ENCODE data around the gene CD300C.
"Not testable (repeated sequence)": the region's sequence is repeated elsewhere in the genome, so short reads cannot be mapped to it uniquely, and the experiment has no call there.

Gene CD300C

DNA sequence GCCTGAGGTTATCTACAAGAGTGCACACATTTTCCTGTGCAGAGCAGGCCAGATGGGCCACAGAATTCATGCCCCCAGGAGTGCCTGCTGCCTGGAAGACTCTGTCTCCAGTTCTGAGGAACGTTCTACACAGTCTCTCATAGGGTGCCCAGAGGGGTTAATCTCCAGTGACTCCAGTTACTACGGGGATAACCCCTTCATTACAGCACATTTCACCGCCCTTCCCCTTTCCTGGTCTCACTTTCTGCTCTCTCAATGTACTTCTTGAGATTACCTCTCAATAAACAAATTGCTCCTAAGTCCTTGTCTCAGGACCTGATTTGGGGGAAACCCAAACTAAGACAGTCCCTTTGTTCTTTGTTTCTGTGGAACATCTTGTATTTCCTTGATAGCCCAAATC is 15.7 kb upstream of the CD300C start:
- DNase-seq (ENCODE audit: low read depth in 2 of 2): no peak

DNA sequence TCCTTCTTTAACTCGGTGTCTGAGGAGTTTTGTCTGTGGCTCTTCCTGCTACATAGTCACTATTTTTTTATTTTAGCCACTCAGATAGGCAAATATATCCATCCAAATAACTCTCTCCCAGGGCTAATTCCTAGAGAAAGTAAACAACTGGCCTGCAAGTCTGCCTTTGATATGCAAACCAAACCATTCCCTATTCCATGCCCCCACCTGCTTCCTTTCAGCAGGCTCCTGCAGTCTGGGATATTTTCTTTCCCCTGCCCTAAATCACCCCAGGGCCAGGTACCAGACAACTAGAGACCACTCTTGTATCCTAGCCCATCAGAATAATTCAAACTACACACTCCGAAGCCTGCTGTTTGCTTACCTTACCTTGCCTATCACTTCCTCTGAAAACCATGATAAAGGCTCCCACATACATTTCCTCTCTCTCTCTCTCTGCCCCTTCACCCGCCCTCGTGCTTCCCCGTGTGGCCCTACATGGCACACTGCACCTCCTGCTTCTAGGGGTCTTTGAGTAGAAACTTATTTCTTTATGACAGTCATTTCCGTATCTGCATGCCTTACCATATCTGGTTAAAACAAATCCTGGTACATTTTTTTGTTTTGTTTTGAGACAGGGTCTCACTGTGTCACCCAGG is 13.1 kb upstream of the CD300C start:
- no peak for DNase-seq (ENCODE audit: low read depth in 2 of 2)

DNA sequence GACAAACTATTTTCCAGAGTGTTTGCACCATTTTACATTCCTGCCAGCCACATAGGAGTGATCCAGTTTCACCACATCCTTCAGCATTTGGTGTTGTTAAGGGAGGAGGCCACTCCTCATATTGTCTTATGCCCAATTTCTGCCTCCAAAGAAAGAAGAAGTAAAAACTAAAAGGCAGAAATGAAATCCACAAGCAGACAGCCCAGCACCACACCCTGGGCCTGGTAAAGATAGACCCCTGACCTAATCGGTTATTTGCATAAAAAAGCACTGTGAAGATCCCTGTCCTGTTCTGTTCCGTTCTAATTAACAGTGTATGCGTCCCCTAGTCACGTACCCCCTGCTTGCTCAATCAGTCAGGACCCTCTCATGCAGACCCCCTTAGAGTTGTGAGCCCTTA is 12.5 kb upstream of the CD300C start:
- DNase-seq (ENCODE audit: low read depth in 2 of 2): not testable (repeated sequence)

DNA sequence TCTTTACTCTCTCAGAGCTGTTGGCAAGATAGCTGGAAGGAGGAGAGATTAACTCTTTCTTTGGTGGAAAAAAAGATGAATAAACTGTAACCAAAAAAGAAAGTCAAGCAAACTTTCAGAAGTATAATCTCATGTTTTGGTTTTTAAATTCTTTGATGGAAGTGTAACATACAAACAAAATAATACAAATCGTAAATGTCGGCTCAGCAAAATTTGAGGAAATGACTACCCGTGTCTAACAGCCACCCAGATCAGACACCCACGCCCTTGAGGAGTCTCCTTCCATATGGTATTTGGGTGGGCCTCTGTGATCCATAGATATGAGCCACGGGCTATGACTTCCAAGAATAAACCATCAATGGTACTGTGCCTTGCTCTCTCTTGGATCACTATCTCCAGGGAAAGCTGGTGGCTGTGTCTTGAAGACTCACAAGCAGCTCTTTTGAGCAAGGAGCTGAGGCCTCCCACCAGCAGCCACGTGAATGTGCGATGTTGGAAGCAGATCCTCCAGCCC is 9.6 kb upstream of the CD300C start:
- no peak for DNase-seq (ENCODE audit: low read depth in 2 of 2)

DNA sequence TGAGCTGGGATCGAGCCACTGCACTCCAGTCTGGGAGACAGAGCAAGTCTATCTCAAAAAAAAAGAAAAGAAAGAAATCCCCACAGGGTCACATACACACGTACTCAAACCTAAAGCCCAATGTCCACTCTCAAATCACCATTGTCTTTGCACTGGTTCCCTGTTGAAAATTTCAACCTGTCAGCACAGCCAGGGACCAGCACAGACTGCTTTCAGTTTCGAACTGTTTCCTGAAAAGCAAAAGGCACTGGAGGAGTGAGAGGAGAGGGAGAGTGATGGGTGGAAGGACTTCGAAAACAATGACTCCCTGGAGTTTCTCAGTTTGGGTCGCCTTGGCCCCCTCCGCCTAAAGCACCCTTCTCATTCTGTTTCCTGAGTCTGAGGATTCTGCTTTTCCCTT is 9.0 kb upstream of the CD300C start:
- no peak for DNase-seq (ENCODE audit: low read depth in 2 of 2)

DNA sequence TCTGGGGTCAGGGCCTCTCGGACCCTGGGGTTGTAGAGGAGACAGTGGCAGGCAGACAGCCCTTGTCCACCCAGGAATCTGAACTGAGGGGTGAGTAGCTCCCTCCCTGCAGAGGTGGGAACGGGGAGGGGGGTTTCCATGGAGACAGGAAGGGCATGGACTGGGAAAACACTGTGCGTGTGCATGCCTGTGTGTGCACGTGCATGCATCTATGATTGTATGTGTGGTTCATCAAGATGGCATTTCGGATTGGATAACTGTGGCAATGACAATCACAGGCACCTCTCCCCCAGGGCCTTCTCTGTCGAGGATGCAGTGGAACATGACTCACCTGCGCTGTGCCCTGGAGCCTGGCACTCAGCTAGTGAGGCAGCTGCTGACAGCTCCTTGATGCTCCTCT is 6.1 kb upstream of the CD300C start:
- DNase-seq (ENCODE audit: low read depth in 2 of 2): no peak

DNA sequence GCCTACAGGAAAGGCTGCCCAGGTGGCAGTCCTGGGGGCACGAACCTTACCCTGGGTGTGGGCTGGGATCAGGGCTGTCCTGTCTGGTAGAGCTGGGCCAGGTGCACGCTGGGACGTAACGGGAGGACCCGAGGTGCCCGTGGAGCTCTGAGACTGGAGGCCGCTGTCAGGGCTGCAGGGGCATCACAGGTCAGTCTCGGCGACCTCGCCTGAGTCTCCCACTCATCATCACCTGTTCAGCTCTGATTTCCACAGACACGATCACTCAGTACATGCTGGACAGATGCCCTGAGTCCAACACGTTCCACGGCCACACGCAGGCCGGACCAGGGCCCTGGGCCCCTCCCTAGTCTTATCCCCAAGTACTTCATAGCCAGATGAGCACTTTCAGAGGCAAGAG is 4.7 kb upstream of the CD300C start:
- DNase-seq (ENCODE audit: low read depth in 2 of 2): no peak

DNA sequence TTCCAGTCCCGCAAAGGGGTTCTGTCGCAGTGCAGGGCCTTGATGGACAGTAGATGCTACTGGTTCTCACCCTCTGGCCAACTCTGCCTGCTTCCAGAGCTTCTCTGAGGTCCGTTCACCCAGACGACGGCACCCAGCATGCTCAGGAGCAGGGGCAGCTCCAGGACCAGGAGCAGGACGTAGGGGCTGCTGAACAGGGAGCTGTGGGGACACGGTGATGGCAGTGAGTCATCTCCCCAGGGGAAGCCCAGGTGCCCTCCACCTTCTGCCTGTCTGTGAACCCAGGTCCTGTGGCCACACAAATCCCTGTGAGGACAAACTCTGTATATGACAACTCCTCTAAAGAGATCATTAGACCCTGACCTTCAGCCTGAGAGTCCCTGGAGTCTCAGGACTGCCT is 3.4 kb upstream of the CD300C start:
- no peak for DNase-seq (ENCODE audit: low read depth in 2 of 2)

DNA sequence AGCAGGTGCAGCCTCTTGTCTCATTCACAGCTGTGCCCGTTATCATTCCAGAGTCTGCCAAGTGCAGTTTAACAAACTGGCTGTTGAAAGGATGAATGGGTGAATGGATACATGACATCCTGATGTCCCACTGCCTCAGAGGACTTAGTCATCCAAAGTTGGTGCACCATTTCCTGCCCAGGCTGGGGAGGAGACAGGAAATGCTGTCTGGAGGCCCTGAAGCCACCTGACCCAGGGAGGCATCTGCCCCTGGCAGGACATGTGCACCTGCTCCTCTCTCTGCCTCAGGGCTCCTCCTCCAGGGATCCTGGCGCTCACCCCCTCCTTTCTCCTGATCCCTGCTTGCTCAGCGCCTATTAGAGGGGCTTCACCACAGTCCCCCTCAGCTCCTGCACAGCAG is 1.8 kb upstream of the CD300C start:
- DNase-seq (ENCODE audit: low read depth in 2 of 2): no peak

DNA sequence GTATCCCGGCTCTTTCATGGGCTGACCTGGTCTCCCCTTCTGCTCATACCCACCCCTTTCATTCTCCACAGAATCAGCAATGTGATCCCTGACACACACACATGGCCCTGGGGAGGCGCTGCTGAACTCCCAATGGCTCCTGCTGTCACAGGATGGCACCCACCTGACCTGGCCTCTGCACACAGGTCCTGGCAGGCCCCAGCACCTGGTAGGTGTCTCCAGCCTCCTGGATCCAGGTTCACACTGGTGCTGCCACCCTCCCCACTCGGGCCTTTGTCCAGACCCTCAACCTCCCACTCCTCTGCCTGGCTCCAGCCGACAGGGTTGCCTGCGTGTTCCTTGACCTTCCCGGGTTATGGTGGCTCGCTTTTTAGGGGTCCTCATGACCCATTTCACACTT is 1.3 kb upstream of the CD300C start:
- DNase-seq (ENCODE audit: low read depth in 2 of 2): no peak

DNA sequence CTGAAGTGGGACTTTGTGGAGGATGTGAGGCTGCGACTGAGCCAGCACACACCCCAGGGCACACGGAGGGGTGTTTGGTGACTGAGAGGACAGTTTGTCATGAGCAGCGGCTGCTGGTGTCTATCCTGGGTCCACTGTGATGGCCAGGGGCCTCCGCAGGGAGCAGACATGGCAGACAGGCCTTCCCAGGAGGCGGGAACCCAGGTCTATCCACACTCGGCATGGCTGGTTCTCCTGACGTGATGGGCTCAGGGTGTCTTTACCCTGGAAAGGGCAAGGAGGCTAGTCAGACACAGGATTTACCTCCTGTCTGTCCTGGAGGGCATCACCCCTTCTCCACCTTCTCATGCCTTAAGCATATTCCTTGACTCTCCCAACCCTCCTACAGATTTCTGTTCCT is 671 bp upstream of the CD300C start:
- no peak for DNase-seq (ENCODE audit: low read depth in 2 of 2)

DNA sequence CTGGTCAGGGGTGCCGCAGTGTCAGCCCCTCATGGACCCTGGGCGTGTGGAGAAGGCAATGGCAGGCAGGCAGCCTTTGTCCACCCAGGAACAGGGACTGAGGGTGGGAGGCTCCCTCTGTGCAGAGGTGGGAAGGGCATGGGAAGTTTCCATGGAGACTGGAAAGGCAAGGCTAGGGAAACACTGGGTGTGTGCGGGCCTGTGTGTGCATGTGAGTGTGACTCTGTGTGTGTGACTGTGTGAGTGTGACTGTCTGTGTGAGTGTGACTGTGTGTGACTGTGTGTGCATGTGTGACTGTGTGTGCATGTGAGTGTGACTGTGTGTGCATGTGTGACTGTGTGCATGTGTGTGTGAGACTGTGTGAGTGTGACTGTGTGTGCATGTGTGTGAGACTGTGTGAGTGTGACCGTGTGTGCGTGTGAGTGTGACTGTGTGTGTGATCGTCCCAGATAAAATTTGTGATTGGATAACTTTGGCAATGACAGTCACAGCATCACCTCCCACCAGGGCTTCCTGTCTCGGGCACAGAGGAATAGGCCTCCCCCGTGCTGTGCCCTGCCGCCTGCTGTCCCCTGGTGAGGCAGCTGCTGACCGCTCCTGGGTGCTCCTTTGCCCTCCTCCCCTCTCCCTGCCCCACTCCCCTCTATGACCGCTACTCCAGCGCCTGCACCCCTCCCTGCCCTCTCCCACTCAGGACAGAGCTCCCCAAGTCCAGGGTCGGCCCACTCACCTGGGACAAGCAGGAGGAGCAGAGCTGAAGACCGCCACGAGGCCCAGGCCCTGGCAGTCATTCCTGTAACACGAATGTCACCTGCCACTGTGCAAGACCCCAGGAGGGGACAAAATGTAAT is 698 bp downstream of the CD300C start:
- DNase-seq (ENCODE audit: low read depth in 2 of 2): no peak

DNA sequence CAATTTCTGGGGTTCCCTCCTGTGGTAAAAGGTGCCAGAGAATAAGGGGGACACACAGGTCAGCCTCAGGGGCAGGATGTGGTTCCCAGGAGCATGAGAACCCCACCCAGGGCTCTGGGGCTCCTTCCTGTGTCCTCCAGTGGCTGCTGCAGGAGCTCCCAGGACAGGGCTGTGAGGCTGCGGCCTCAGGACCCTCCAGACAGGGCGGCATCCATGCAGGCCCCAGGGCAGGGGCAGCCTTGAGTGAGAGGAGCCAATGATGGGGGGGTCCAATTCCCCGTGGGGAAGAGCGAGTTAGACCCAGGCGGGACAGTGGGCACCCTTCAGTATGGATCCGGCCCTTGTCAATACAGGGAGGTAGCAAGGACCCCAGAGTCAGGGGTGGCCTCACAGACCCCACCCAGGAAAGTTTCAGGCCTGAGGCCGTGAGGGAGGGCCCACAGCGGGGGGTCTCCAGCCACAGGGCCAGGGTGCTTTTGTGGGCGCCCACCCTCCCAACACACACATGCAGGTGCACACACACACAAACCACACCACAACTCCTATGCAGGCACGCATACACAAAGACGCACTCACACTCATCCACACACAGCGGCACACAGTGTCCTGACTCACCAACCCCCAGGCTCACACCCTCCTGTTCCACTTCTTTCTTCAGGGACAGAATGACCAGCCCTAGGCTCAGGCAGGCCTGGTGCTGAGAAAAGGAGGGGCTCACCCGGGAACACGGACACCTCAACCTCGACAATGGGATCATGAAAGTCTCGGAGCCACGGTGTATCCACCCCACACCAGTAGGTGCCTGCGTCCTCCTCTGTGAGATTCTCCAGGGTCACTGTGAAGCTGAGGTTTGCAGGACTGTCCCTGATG is 1.8 kb downstream of the CD300C start:
- DNase-seq (ENCODE audit: low read depth in 2 of 2): no peak

DNA sequence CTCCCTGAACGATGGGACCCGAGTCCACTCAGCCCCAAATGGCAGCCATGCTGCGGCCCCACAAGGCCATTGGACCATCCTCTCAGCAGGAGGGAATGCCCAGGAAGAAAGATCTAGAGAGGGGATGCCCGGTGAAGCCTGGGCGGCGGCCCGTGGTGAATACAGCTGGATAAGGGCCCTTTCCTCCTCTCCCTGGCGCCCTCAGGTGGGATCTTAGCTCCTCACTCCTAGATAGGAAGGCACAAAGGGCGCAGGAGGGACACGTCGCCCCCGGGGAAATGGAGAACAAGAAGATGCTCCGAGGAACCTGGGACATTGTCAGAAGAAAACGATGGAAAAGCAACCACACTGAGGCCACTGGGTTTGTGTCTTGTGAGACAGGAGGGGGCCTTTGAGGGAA is 2.5 kb downstream of the CD300C start:
- DNase-seq (ENCODE audit: low read depth in 2 of 2): no peak

DNA sequence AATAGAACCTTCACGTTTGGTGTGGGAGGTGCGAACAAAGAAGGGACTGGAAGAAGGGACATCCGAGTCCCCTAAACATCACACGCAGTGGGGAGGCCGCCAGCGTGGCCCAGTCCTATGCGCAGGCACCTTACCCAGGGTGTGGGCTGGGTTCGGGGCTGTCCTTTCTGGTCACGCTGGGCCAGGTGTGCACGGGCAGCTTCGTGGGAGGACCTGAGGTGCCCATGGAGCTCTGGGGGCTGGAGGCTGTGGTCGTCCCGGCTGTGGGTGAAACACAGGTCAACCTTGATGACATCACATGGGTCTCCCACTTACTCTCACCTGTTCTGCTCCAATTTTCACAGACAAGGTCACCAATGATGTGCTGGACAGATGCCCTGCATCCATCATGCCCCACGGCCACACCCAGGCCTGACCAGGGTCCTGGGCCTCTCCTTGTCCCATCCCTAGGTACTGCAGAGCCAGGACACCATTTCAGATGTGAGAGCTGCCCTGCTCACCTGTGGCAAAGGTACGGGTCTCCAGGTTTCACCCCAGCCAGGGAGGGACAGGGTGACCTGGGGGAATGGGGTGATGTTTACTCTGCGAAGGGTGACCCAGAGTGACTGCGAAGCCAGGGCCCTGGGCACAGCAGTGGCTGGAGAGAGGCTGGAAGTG is 3.1 kb downstream of the CD300C start:
- DNase-seq (ENCODE audit: low read depth in 2 of 2): no peak

DNA sequence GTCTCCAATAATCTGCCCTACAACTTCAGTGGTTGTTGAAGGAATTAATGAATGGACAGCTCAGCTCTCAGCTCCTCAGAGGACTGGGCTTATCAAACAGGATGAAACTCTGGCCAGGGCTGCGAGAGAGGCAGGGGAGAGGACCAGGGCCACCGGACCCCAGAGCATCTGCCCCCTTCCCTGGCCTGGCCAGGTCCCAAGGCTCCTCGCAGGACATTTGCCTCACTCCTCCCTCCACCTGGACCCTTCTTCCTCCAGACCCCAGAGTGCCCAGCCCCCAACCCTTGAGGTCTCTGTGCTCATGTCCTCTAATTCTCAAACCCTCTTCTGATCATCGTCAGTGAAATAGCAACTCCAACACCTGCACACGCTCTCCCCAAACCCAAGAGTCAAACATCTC is 3.7 kb downstream of the CD300C start:
- no peak for DNase-seq (ENCODE audit: low read depth in 2 of 2)

DNA sequence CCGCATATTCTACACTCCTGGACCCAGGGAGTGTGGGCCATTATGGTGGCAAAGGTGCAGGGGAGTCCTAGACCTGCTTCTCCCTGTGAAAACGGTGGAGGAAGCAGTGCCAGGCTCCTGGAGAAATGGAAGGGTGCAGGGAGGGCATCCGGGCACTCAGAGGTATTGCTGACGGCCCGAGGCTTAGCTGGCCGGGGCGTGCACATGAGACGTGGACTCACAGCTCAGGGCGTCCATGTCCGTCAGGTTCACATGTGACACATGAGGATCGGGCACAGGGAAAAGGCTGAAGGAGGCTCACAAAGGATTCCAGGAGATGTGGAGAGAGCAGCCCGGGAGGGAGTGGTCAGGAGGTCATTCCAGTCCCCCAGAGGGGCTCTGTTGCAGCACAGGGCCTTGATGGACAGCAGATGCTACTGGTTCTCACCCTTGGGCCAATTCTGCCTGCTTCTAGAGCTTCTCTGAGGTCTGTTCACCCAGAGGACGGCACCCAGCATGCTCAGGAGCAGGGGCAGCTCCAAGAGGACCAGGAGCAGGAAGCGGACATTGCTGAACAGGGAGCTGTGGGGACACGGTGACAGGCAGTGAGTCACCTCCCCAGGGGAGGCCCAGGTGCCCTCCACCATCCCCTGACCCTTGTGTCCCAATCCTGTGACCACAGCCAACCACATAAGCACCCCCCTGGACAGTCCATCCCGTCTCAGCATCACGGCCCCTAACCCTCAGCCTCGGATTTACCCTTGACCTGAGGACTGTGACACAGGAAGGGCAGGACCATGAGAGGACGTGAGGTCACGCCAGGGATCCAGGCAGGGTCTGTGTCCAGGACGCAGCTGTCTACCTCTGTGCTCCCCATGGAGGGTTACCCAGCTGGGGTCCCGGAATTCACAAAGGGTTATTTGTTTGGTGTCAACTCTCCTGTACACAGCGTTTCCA is 4.5 kb downstream of the CD300C start:
- no peak for DNase-seq (ENCODE audit: low read depth in 2 of 2)

DNA sequence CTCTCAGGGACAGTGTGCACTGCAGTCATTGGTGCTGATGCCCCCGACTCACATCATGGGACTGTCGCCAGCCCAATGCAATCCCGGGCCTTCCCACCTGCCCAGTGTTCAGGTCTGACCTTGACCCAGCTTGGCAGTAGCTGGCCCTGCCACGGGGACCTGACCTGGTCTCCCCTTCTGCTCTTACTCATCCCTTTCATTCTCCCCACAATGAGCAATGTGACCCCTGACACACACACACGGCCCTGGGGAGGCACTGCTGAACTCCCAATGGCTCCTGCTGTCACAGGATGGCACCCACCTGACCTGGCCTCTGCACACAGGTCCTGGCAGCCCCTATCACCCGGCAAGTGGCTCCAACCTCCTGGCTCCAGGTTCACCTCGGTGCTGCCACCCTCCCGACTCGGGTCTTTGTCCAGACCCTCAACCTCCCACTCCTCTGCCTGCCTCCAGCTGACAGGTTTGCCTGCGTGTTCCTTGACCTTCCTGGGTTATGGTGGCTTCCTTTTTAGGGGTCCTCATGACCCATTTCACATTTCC is 6.6 kb downstream of the CD300C start:
- no peak for DNase-seq (ENCODE audit: low read depth in 2 of 2)

DNA sequence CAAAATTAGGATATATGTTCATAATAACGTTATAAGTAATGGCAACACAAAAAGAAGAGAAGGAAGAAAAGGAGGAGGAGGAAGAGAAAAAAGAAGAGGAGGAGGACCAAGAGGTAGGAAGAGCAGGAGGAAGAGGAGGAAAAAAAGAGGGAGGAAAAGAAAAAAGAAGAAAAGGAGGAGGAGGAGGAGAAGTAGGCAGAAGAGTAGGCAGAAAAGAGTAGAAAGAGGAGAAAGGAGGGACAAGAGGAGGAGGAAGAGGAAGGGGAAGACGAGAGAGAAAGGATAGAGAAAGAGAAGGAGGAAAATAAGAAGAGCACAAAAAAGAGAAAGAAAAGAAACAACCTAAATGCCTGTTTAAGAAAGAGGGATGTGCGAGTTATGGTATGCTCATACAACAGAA is 9.0 kb downstream of the CD300C start:
- DNase-seq (ENCODE audit: low read depth in 2 of 2): no peak

DNA sequence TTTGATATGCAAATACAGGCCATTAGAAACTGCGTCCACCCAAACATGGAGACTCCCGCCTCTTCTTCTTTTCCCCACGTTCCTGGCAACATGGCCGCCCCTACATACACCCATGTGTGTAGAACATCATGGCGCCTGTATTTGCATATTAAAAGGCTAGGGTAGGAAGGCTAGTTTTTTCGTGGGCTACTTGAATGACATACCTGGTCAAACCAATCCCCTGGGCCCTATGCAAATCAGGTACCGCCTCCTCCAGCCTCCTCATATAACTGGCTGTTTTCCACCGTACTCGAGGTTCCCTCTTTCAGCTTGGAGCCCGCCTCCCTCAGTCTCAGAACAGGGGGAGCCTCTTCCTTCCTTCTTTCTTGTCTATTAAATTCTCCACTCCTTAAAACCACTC is 13.8 kb downstream of the CD300C start:
- DNase-seq (ENCODE audit: low read depth in 2 of 2): no peak
